ENCODE results near the gene ZNF354C. TPM values are rescaled to one million over a fixed set of nuclear protein-coding genes. Genes with fewer than 3 reads are reported as not detected.

Gene ZNF354C
- total and polyA plus RNA-seq, 2 of the 13 experiments (the other 11 are each of a cell fraction or from before 2014, with no cell fraction given) = 0.02 TPM; not detected in 1

GRCh38 chr5:179023528-179024189, 36.5 kb upstream of the ZNF354C start, which contains the start of gene ZNF879 (continued):
- no peak for TF ChIP-seq MNT (IDR thresholded peaks at IDR 0.05)
- TF ChIP-seq AHDC1 (CRISPR knock-in tag; IDR thresholded peaks at IDR 0.05; ENCODE audit: borderline replicate concordance) = no peak
- no peak for TF ChIP-seq CENPBD1 (CRISPR knock-in tag; IDR thresholded peaks at IDR 0.05; ENCODE audit: borderline replicate concordance, low read depth)
- no peak for TF ChIP-seq PAF1 (CRISPR knock-in tag; IDR thresholded peaks at IDR 0.05)
- no peak for TF ChIP-seq GTF3A (CRISPR knock-in tag; conservative IDR thresholded peaks at IDR 0.05)
- TF ChIP-seq ZMYM3 (CRISPR knock-in tag; IDR thresholded peaks at IDR 0.05) = no peak
- TF ChIP-seq ZNF878 (CRISPR knock-in tag; IDR thresholded peaks at IDR 0.05) = no peak
- no peak for TF ChIP-seq ARID2 (CRISPR knock-in tag; IDR thresholded peaks at IDR 0.05; ENCODE audit: borderline replicate concordance)
- 0 out of 2 replicates have a peak, but pooled peaks have one; percentile 11 for TF ChIP-seq NKX3-1 (CRISPR knock-in tag; IDR thresholded peaks at IDR 0.05)
- TF ChIP-seq GZF1 (CRISPR knock-in tag; IDR thresholded peaks at IDR 0.05) = no peak
- TF ChIP-seq ZNF30 (CRISPR knock-in tag; IDR thresholded peaks at IDR 0.05) = no peak
- no peak for TF ChIP-seq TIGD3 (CRISPR knock-in tag; IDR thresholded peaks at IDR 0.05; ENCODE audit: borderline replicate concordance)
- no peak for TF ChIP-seq ZEB1 (IDR thresholded peaks at IDR 0.05; ENCODE audit: insufficient replicate concordance, low read depth)
- no peak for TF ChIP-seq TBP (CRISPR knock-in tag; IDR thresholded peaks at IDR 0.05)
- no peak for TF ChIP-seq KAT2B (IDR thresholded peaks at IDR 0.05; ENCODE audit: borderline replicate concordance, low read depth, low read length)
- no peak for TF ChIP-seq ZSCAN12 (CRISPR knock-in tag; IDR thresholded peaks at IDR 0.05)
- no peak for TF ChIP-seq HNRNPL (IDR thresholded peaks at IDR 0.05; ENCODE audit: low read depth, low read length)
- TF ChIP-seq ATAD3A (CRISPR knock-in tag; IDR thresholded peaks at IDR 0.05) = no peak
- TF ChIP-seq PHF21A (CRISPR knock-in tag; IDR thresholded peaks at IDR 0.05) = no peak
- no peak for TF ChIP-seq NFIC (IDR thresholded peaks at IDR 0.05; ENCODE audit: low read length)
- peak in 1 of 2 experiments; percentile 22; a peak in 1 of 4 replicates for TF ChIP-seq KLF16 (CRISPR knock-in tag; IDR thresholded peaks at IDR 0.05)

Measured in HepG2 (cell line).